DMS114 treated with DMSO at 0.1 percent for 48 hours (cell line): ENCODE data around the gene NGFR.
"Not testable (repeated sequence)": the region's sequence is repeated elsewhere in the genome, so short reads cannot be mapped to it uniquely, and the experiment has no call there.

Experiments used
- DNase-seq: peaks from one replicate; lab custom pipeline; 2025; ENCODE audit not compliant: unreplicated experiment; lab: John Stamatoyannopoulos, UW

NGFR gene

DNA sequence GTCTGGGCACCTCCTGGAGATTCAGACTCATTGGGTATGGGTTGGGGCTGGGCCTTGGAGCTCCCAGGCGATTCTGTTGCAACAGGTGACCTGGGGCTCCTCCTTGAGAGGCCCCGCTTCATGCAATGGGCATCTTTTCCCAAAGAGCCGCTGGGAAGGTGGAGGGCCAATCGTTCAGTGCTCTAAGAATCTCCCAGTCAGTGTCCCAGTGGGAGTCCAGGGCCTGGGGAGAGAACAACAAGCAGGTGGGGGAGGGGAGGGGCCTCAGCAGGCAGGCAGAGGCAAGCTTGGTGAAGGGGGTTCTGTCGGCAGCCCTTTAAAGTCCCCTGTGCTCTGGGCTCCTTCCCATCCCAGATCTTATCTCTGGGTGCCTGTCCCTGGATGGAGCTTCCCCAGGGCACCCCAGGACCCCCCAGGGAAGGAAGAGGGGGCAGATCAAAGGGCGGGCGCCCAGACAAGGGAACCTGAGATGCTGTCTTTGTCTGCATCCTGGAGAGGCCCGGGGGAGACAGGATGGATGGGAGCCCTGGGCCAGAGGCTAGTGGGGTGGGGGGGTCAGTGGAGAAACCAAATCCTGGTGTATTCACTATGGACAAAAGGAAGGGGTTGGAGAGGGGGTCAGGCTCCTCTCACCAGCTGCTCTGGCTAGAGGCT lies 50.0 kb downstream of the NGFR start:
- DNase-seq = no peak

DNA sequence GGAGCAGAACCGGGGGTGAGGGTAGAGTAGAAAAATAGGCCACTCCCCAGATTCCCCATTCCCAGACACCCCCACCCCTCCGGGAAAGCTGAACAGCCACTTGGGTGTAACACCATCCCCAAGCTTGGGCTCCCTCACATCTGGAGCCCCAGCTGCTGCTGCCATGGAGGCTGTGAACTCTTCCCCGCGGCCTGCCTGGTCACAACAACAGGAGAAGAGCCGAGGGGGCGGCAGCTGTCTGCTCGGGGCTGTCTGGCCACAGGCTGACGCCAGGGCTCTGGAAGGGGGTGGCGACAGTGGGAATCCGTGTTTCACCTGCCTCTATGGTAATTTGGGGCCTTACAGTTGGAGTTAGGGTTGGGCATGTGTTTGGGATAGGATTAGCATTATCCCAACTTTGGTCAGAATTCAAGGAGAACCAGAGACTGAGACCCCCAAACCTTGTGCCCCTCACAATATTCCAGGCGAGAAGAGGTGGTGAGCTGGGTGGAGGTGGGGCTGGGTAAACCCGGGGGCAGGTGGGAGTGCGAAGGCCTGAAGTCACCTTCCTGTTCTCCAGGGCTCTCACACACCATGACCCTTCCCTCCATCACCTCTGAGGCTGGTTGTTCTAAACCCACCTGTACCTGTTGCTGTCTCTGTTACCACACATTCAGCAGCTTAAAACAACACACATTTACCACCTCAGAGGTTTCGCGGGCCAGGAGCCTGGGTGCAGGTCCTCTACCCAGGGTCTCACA lies 50.9 kb downstream of the NGFR start:
- no peak for DNase-seq

GRCh38 chr17:49546546-49547535 lies 51.7 kb downstream of the NGFR start:
- no peak for DNase-seq

- DNase-seq = no peak
These were observed 52.5 kb downstream of the NGFR start for GRCh38 chr17:49547566-49547965.

DNA sequence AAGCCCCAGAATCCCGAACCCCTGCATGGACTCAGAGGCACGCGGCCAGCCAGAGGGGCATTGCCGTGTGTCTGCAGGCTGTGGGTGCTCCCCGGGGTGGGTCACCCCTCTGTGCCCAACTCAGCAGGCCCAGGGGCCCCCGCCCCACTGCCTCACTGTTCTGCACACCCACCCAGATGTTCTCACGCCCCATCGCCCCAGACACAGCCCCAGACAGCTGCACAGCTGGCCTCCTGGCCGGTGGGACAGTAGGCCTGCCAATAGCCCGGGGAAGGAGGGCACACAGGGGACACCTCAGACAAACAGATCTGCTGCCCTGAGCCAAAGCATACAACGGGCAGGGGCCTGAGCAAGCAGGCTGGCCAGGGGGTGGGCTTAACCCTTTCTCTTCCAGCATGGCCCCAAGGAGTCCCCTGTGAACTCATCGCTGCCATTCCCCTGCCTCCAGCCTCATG lies 53.0 kb downstream of the NGFR start:
- DNase-seq = no peak

DNA sequence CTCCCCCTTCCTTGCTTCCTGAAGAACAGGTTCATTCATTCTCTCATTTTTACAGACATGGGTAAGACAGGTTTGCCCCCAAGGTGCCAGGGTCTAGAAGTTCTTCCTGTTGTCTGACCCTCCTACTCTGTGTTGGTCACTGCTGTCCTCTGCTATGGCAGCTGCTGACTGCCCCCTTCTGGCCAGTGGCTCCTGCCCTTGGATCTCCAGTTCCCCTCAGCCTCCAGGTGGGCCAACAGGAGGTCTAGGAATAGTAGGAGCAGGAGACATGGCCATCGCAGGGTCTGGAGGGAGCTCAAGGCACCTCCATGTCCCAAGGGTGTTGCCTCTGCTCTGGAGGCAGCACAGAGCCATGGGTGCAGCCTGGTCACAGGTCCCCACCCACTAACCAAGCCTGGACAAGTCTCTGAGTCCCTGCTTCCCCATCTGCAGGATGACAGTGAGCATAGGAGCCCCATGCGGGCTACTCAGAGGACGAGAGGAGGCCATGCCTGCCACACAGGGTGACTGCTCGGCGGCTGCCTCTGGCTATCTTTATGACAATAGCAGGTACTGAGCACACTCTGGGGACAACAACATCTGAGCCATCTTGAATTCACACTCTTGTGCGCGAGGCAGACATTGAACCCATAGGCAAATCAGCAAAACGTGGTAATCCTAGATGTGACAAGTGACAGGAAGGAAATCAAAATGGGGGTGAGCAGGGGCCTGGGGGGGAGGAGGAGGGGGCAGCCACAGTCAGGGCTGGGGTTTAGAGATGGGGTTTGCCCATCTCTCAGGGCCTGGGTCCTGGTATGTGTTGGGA lies 53.6 kb downstream of the NGFR start:
- DNase-seq = peak; percentile 25

DNA sequence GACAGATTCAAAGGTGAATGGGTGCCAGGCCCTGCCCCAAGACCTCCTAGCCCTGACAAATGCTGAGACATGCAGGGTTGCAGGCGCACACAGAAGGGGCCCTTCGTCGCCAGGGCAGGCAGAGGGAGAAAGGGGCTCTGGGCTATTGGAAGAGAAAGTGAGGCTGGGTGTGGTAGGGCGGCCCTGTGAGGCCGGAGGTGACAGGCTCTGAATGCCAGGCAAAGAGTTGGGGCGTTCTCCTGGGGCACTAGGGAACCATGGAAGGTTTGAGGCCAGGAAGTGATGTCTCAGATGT lies 54.2 kb downstream of the NGFR start:
- DNase-seq = no peak

- no peak for DNase-seq
These were observed 54.9 kb downstream of the NGFR start for GRCh38 chr17:49549691-49550678.

GRCh38 chr17:49550764-49551163 lies 55.7 kb downstream of the NGFR start:
- not testable (repeated sequence) for DNase-seq

DNA sequence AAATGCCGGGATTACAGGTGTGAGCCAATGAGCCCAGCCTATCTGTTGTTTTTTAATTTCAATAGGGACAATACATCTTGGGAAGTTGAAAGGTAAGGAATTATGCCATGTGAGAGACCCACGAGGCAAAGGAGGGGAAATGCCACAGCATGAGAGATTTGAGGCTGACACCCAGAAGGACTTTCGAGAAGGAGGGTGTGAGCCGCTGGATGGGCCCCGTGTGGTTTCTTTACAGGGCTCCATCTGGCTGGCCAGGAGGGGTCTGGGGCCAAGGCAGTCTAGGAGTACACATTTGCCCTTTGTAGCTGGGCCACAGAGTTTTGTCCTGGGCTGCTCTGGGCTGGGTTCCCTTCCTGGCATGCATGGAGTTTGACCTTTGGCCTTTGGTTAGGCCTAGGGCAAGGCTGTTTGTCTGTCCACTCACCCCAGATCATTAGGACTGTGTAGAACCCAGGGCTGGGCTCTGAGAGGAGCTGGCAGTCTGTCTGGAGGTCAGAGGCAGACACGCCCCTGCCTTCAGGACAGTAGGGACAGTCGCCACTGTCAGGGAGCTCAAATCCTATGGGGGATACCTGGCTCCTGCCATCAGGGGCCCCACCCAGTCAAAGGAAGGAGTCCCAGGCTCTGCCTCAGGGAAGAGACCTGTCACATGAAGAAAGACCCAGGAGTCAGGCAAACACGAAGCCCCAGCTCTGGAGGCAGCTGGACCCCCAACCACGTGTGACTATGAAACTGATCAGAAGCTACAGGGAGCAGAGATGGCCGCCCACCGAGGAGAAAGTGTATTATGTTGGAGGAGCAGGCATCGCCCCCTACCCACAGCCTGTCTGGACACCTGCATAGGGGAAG lies 56.4 kb downstream of the NGFR start:
- no peak for DNase-seq

GRCh38 chr17:49552070-49552751 lies 57.1 kb downstream of the NGFR start:
- no peak for DNase-seq

DNA sequence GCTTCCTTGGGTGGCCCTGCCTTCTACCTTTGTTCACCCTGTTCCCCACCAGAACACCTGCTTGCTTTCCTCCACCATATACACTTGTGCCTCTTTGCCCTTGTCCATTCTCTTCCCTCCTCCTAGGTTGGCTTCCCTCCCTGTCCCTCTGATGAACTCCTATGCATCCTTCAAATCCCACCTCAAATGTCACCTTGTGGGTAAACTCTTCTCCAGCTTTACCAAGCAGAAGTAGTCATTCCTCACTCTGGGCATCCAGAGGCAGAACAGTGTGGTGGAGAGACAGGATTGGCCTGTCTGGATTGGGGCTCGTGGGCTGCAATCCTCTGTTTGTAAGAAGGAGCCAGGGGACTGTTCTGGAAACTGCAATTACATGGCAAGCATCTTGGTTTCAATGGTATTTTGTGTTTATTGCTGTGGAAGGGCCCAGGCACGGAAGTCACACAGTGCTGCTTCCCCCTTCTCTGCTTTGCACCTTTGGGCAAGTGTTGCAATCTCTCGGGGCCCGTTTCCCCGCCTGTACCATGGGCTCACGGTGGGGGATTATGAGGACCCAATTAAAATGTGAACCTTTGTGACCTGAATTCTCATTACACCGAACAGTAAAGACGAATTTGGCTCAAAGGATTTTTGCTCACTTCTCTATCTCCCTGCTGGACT lies 58.7 kb downstream of the NGFR start:
- DNase-seq = no peak

DNA sequence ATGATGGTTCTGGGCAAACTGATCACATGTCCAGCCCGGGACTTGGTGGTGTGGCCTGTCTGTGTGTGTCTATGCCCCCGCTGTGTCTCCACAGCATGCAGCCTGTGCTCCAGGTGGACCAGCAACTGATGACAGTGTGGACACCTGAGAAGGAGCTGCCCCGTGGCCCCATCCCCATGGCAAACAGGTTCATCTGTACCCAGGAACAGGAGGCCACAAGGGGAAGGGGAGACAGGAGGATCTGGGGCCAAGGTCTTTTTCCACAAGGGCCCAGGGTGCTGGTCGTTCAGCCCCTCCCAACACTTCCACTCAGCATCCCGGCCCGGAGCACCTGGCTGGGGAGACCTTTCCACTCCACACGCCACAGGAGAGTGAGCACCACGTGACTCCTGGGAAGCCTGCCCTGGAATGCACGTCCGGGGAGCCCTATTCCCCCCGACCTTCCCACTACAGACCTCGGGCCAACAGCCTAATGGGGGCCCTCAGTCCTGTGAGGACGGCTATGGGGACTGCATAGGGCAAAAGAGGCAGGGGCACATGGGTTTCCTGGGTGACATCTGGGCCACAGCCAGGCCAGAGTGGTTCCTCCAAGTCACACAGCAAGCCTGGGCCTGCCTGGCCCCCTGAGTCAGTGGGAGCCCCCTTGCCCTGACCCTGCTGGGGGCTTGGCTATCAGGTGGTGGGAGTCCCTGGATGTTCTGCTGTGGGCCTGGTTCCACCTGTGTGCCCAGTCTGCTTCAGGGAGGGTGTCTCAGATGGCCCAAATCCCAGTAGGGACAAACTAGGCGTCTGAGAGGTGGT lies 59.8 kb downstream of the NGFR start:
- no peak for DNase-seq

- DNase-seq = no peak
These were observed 60.6 kb downstream of the NGFR start for GRCh38 chr17:49555495-49556222.

GRCh38 chr17:49556223-49556943 lies 61.3 kb downstream of the NGFR start:
- peak; percentile 28 for DNase-seq
